K562 (cell line): ENCODE data around the gene LRMDA. TPM values are rescaled to one million over a fixed set of nuclear protein-coding genes. Genes with fewer than 3 reads are reported as not detected.

Source experiments
- ATAC-seq: fragments of 200-7000 bp; cut with Tn5 transposase; 3 replicates; pipeline ENCODE4 v1.9.1; 2020; ENCODE audit warnings: moderate library complexity
- BruUV-seq: library from RNA; stranded (reverse); fragments of 400-500 nt; replicated peaks from 2 replicates; lab custom pipeline; 2021; lab: Mats Ljungman, UMichigan
- CTCF ChIA-PET: fragments of 300-600 bp; formaldehyde crosslinking; extraction: SDS; loops from one replicate; lab custom pipeline; 2021; ENCODE audit warnings: low intra/inter-chr PET ratio; lab: Yijun Ruan, JAX
- POLR2A ChIA-PET: fragments of 300-600, 350-650 bp; sonication (Branson Sonifier 250); formaldehyde crosslinking; extraction: SDS; loops from one replicate; lab custom pipeline; 2021; ENCODE audit warnings: antibody characterized with exemption, inconsistent platforms; lab: Yijun Ruan, JAX
- DNase-seq, 4 experiments: peaks; one replicate each; pipeline versions ENCODE4 v3.0.0 to v3.0.0-alpha.2; 2011 to 2018; ENCODE audit warnings: low spot score in 3 of 4, mixed read lengths in 3 of 4; ENCODE audit errors: extremely low read depth in 1 of 4
- FAIRE-seq: peaks from 2 replicates; lab custom pipeline; 2011; peaks lifted over from hg19 to GRCh38; lab: Jason Lieb, UNC
- H2AFZ ChIP-seq: 2 replicates; pipeline ENCODE4 v1.6.0; 2011; ENCODE audit warnings: low read depth, low read length, control low read depth, inconsistent platforms
- H3K27ac ChIP-seq: fragments of 200-600 bp; 3 replicates; pipeline ENCODE4 v1.8.0; 2011; ENCODE audit warnings: low read depth, mild to moderate bottlenecking, control low read depth, inconsistent platforms, low read length, moderate library complexity, mixed read lengths; ENCODE audit errors: extremely low read depth
- H3K27me3 ChIP-seq, 2 experiments: fragments of 300-600 bp in 1 of 2; 2 replicates in 1 of 2; 3 replicates in 1 of 2; pipeline versions ENCODE4 v1.6.0 to v1.8.0; 2011; ENCODE audit warnings: inconsistent platforms in 2 of 2, low read length in 2 of 2, mild to moderate bottlenecking in 1 of 2, mixed read lengths in 1 of 2, moderate library complexity in 1 of 2; ENCODE audit not compliant: control insufficient read depth in 2 of 2, insufficient read depth in 2 of 2
- H3K36me3 ChIP-seq: fragments of 300-600 bp; 3 replicates; pipeline ENCODE4 v1.8.0; 2011; ENCODE audit warnings: mild to moderate bottlenecking, low read length, inconsistent platforms; ENCODE audit not compliant: control insufficient read depth, insufficient read depth
- H3K4me1 ChIP-seq, 2 experiments: fragments of 200-600 bp in 1 of 2; replicated peaks in 1 of 2; 2 replicates in 1 of 2; 3 replicates in 1 of 2; pipeline versions ENCODE4 v1.5.1 to v1.8.0; 2011; ENCODE audit warnings: inconsistent platforms in 2 of 2, low read length in 2 of 2, mild to moderate bottlenecking in 1 of 2, mixed read lengths in 1 of 2, moderate library complexity in 1 of 2; ENCODE audit not compliant: control insufficient read depth in 2 of 2, insufficient read depth in 2 of 2
- H3K4me2 ChIP-seq: 2 replicates; pipeline ENCODE4 v1.6.1; 2011; ENCODE audit warnings: low read length, control low read depth, inconsistent platforms, mixed read lengths; ENCODE audit not compliant: insufficient read depth
- H3K4me3 ChIP-seq: fragments of 200-600 bp; sonication (generic), shearing (Covaris generic); 2 replicates; pipeline ENCODE4 v1.5.1; 2016; ENCODE audit warnings: control low read depth, inconsistent platforms
- H3K79me2 ChIP-seq: fragments of 200-600 bp; 3 replicates; pipeline ENCODE4 v1.8.0; 2011; ENCODE audit warnings: low read length, inconsistent platforms; ENCODE audit not compliant: control insufficient read depth, insufficient read depth
- H3K9ac ChIP-seq, 2 experiments: 2 replicates each; pipeline versions ENCODE4 v1.6.0 to v1.6.1; 2011; ENCODE audit warnings: low read depth in 2 of 2, low read length in 2 of 2, control low read depth in 1 of 2, inconsistent platforms in 1 of 2, mild to moderate bottlenecking in 1 of 2, mixed read lengths in 1 of 2; ENCODE audit not compliant: insufficient read depth in 1 of 2
- H3K9me1 ChIP-seq: one replicate; pipeline ENCODE4 v1.6.0; 2011; ENCODE audit warnings: inconsistent platforms, mild to moderate bottlenecking, low read length, moderate library complexity; ENCODE audit not compliant: control insufficient read depth, insufficient read depth
- H3K9me3 ChIP-seq: replicated peaks from 2 replicates; pipeline ENCODE4 v1.5.1; 2011; ENCODE audit warnings: low read depth, low read length, inconsistent platforms; ENCODE audit not compliant: control insufficient read depth, insufficient read depth
- H4K20me1 ChIP-seq: replicated peaks from 2 replicates; pipeline ENCODE4 v1.6.1; 2011; ENCODE audit warnings: low read length, inconsistent platforms, mixed read lengths; ENCODE audit not compliant: control insufficient read depth, insufficient read depth
- BRF1 ChIP-seq: IDR thresholded peaks from 3 replicates; pipeline ENCODE4 v1.6.1; 2011; ENCODE audit warnings: borderline replicate concordance, mild to moderate bottlenecking; ENCODE audit not compliant: insufficient read length; ENCODE audit errors: extremely low read depth
- CTBP1 ChIP-seq: fragments of 450-650 bp; IDR thresholded peaks from 2 replicates; pipeline ENCODE4 v1.6.1; 2016; ENCODE audit warnings: borderline replicate concordance
- EP400 ChIP-seq: fragments of 450-650 bp; IDR thresholded peaks from 2 replicates; pipeline ENCODE4 v1.6.1; 2017; ENCODE audit warnings: antibody characterized with exemption, mild to moderate bottlenecking, moderate library complexity
- GABPA ChIP-seq: fragments of 200-800 bp; sonication (Bioruptor generic); conservative IDR thresholded peaks from 2 replicates; pipeline ENCODE4 v1.6.1; 2016; ENCODE audit warnings: low read depth, missing genetic modification characterization, missing compliant biosample characterization
- HMGN3 ChIP-seq: IDR thresholded peaks from 2 replicates; pipeline ENCODE4 v1.6.1; 2011; ENCODE audit warnings: borderline replicate concordance, low read depth, mild to moderate bottlenecking, mixed read lengths, low read length; ENCODE audit not compliant: insufficient read length; ENCODE audit errors: extremely low read depth
- NFIX ChIP-seq: fragments of 250-450 bp; sonication (Bioruptor Pico); IDR thresholded peaks from 2 replicates; pipeline ENCODE4 v1.4.0; 2020; ENCODE audit warnings: low read depth, mild to moderate bottlenecking, moderate library complexity
- RBM15 ChIP-seq: fragments of 200-400 bp; formaldehyde crosslinking; IDR thresholded peaks from 2 replicates; pipeline ENCODE4 v1.6.1; 2018; ENCODE audit warnings: mild to moderate bottlenecking, low read length, moderate library complexity; ENCODE audit not compliant: insufficient read depth
- RBM17 ChIP-seq: fragments of 200-400 bp; formaldehyde crosslinking; IDR thresholded peaks from 2 replicates; pipeline ENCODE4 v1.6.1; 2017; ENCODE audit warnings: low read depth, mild to moderate bottlenecking, low read length, borderline replicate concordance
- RBM25 ChIP-seq: fragments of 200-400 bp; formaldehyde crosslinking; IDR thresholded peaks from 2 replicates; pipeline ENCODE4 v1.6.1; 2018; ENCODE audit warnings: low read length, low read depth, moderate library complexity; ENCODE audit not compliant: severe bottlenecking
- SMARCB1 ChIP-seq: IDR thresholded peaks from 2 replicates; pipeline ENCODE4 v1.6.1; 2011; ENCODE audit warnings: improper control_type of control experiment, low read depth; ENCODE audit not compliant: insufficient read length
- SRSF9 ChIP-seq: fragments of 200-400 bp; formaldehyde crosslinking; IDR thresholded peaks from 2 replicates; pipeline ENCODE4 v1.6.1; 2017; ENCODE audit warnings: low read depth, low read length, borderline replicate concordance
- WHSC1 ChIP-seq: IDR thresholded peaks from one replicate; pipeline ENCODE4 v1.6.1; 2012; ENCODE audit warnings: low read length, control low read depth, inconsistent platforms
- ZNF586 ChIP-seq: fragments of 450-650 bp; formaldehyde crosslinking; conservative IDR thresholded peaks from 2 replicates; pipeline ENCODE4 v1.4.0; 2020; ENCODE audit warnings: mild to moderate bottlenecking, moderate library complexity
- WGBS: fragments of 100-300 bp; shearing (Covaris generic); methylation state at CpG from one replicate; pipeline ENCODE4 v1.1.6; 2016; ENCODE audit warnings: low coverage, mixed read lengths; ENCODE audit not compliant: insufficient coverage; ENCODE audit errors: missing lambda C conversion rate; 5-methylcytosine and 5-hydroxymethylcytosine counted together
- in situ Hi-C: fragments of 300-500 bp; cut with MboI; formaldehyde crosslinking; loops from 4 replicates; pipeline ENCODE4 v1.15.0; 2018; ENCODE audit warnings: inconsistent platforms, mixed read lengths
- intact Hi-C: fragments of 100-400 bp; cut with micrococcal nuclease; formaldehyde crosslinking; loops from 2 replicates; pipeline ENCODE4 v1.14.2; 2022
- polyA plus RNA-seq, 8 experiments: library from polyadenylated mRNA; depleted of rRNA in 4 of 8; stranded (reverse) in 5 of 8; unstranded in 3 of 8; fragments of >200 nt; fragmentation: Nextera tagmentation in 2 of 8; fragmentation: Illumina TruSeq in 1 of 8; extraction: Ambion mirVana in 2 of 8; extraction: Trizol in 1 of 8; gene quantifications; 2 replicates each; pipeline versions ENCODE4 v1.2.1 to v1.2.3, GENCODE V29; 2011 to 2014; ENCODE audit warnings: inconsistent platforms in 1 of 8, missing spikeins in 1 of 8
- total RNA-seq, 7 experiments: library from RNA; depleted of rRNA in 6 of 7; stranded (reverse); fragments of >200 nt in 6 of 7; fragmentation: Illumina TruSeq in 2 of 7; extraction: Trizol in 2 of 7; gene quantifications; 2 replicates each; pipeline versions ENCODE4 v1.2.1 to v1.2.3, GENCODE V29; 2011 to 2021; ENCODE audit warnings: low replicate concordance in 1 of 7
- TF ChIP-seq, protein P1 (sequence below): IDR thresholded peaks from 3 replicates; pipeline ENCODE4 v1.6.1; 2011; ENCODE audit warnings: borderline replicate concordance, mild to moderate bottlenecking, moderate library complexity; ENCODE audit not compliant: insufficient read length; ENCODE audit errors: extremely low read depth

Gene LRMDA
- total and polyA plus RNA-seq, 9 of the 15 experiments (the other 6 are each of a cell fraction or from before 2014, with no cell fraction given): 0.25 TPM; not detected in 8

DNA sequence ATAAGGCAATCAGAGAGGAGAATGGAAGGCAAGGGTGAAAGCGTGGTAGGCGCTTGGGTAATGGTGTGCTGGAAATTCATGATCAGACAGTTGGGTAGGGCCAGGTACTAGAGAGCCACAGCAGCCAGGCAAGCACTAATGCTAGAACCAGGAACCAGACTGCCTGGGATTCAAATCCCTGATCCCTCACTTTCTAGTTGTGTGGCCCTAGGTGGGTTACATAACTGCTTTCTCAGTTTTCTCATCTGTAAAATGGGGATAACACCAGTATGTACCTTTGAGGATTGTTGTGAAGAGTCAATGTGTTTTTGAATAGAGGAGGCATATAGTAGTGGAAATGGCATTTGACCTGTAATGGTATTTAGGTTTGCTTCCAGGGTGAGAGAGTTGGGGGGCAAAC, 225.9 kb downstream of the LRMDA start:
- CTCF ChIA-PET: no interaction called here
- peaks cover 2 to 10% of the 10 kb centered on the region in 2 experiments; a peak in 2 of 5 replicates for H3K27me3 ChIP-seq
- BruUV-seq: no TSS peak
- in situ Hi-C loops: no loop called here
- POLR2A ChIA-PET: no interaction called here
- no peak overlapping the region for H3K4me3 ChIP-seq
- H3K27ac ChIP-seq: no peak overlapping the region
- DNase-seq (no peak), FAIRE-seq (no peak), ATAC-seq (no peak)
- no peaks in the 10 kb centered on the region for H3K4me1 ChIP-seq
- no peaks in the 10 kb centered on the region for H3K9me3 ChIP-seq
- no peaks in the 10 kb centered on the region for H3K36me3 ChIP-seq
- no peak for TF ChIP-seq CTBP1
- no peak for TF ChIP-seq GABPA (tag)
- peak; percentile 56 for TF ChIP-seq RBM25
- TF ChIP-seq EP400: no peak
- no peak for TF ChIP-seq RBM15
- no peak overlapping the region for H3K9ac ChIP-seq
- H2AFZ ChIP-seq: no peak overlapping the region
- 0% methylated on average over 2 of the region's 2 CpGs for WGBS
- intact Hi-C loops: no loop called here
- H3K4me2 ChIP-seq: no peak overlapping the region
- no peaks in the 10 kb centered on the region for H3K79me2 ChIP-seq
- no peaks in the 10 kb centered on the region for H3K9me1 ChIP-seq
- no peaks in the 10 kb centered on the region for H4K20me1 ChIP-seq

DNA sequence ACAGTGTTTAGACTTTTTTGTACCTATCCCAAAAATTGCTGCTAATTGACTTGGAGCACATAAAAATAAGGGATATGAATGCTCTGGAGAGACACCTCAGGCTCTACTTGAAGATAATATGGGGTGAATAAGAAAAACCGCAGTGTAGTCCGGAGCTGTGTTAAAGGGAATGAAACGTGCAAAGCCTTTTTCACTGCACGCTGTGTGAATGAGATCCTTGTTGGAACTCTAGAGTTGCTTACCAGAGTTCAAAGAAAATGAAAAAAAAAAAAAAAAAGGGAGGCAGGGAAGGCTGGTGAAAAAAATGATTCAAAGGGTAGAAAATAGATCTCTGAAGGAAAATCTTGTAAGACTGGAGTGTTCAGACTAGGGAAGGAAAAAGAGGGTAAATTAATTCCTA, 226.6 kb downstream of the LRMDA start:
- FAIRE-seq (no peak), ATAC-seq (no peak), DNase-seq (no peak)
- H3K36me3 ChIP-seq: no peaks in the 10 kb centered on the region
- H3K27ac ChIP-seq: no peak overlapping the region
- no peaks in the 10 kb centered on the region for H4K20me1 ChIP-seq
- ChIA-PET POLR2A (no interaction called here), CTCF (interaction anchor here (0.7 kb wide), 1 partner anchor 73 kb away, joined by 7 read pairs; no protein-coding TSS in a partner anchor)
- H3K27me3 ChIP-seq: peaks cover 2 to 10% of the 10 kb centered on the region in 2 experiments; a peak in 2 of 5 replicates
- no peak overlapping the region for H3K4me2 ChIP-seq
- H3K9ac ChIP-seq: no peak overlapping the region
- H3K4me1 ChIP-seq: no peaks in the 10 kb centered on the region
- H3K9me3 ChIP-seq: no peaks in the 10 kb centered on the region
- no TSS peak for BruUV-seq
- 0% methylated on average over 4 of the region's 4 CpGs for whole genome bisulfite sequencing
- no peaks in the 10 kb centered on the region for H3K79me2 ChIP-seq
- intact Hi-C loops: no loop called here
- H3K4me3 ChIP-seq: no peak overlapping the region
- H3K9me1 ChIP-seq: no peaks in the 10 kb centered on the region
- H2AFZ ChIP-seq: no peak overlapping the region
- in situ Hi-C loops: no loop called here
- TF ChIP-seq HMGN3: no peak
- TF ChIP-seq NFIX: no peak
- TF ChIP-seq, protein P1, sequence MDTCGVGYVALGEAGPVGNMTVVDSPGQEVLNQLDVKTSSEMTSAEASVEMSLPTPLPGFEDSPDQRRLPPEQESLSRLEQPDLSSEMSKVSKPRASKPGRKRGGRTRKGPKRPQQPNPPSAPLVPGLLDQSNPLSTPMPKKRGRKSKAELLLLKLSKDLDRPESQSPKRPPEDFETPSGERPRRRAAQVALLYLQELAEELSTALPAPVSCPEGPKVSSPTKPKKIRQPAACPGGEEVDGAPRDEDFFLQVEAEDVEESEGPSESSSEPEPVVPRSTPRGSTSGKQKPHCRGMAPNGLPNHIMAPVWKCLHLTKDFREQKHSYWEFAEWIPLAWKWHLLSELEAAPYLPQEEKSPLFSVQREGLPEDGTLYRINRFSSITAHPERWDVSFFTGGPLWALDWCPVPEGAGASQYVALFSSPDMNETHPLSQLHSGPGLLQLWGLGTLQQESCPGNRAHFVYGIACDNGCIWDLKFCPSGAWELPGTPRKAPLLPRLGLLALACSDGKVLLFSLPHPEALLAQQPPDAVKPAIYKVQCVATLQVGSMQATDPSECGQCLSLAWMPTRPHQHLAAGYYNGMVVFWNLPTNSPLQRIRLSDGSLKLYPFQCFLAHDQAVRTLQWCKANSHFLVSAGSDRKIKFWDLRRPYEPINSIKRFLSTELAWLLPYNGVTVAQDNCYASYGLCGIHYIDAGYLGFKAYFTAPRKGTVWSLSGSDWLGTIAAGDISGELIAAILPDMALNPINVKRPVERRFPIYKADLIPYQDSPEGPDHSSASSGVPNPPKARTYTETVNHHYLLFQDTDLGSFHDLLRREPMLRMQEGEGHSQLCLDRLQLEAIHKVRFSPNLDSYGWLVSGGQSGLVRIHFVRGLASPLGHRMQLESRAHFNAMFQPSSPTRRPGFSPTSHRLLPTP: no peak
- TF ChIP-seq WHSC1: no peak
- no peak for TF ChIP-seq ZNF586 (CRISPR knock-in tag)
- TF ChIP-seq SMARCB1: no peak
- no peak for TF ChIP-seq SRSF9
- no peak for TF ChIP-seq BRF1
- TF ChIP-seq RBM17: no peak
